IMR-90 (cell line): ENCODE results near the gene NTRK3.

Experiments used
- CEBPB ChIP-seq: IDR thresholded peaks from 2 replicates; pipeline ENCODE4 v1.6.1; 2012; ENCODE audit warnings: low read depth, low read length, improper control_type of control experiment
- CTCF ChIP-seq: conservative IDR thresholded peaks from 2 replicates; pipeline ENCODE4 v1.5.1; 2012; ENCODE audit warnings: mild to moderate bottlenecking, low read depth, low read length, improper control_type of control experiment
- FOS ChIP-seq: fragments of 150-350 bp; IDR thresholded peaks from 2 replicates; pipeline ENCODE4 v1.6.1; 2016; ENCODE audit warnings: low read depth, low read length
- MAZ ChIP-seq: IDR thresholded peaks from 2 replicates; pipeline ENCODE4 v1.6.1; 2012; ENCODE audit warnings: low read depth, mild to moderate bottlenecking, low read length, improper control_type of control experiment, moderate library complexity, borderline replicate concordance
- MXI1 ChIP-seq: IDR thresholded peaks from 2 replicates; pipeline ENCODE4 v1.6.1; 2012; ENCODE audit warnings: low read depth, mild to moderate bottlenecking, low read length, moderate library complexity, borderline replicate concordance
- POLR2A ChIP-seq: IDR thresholded peaks from 2 replicates; pipeline ENCODE4 v1.6.1; 2012; ENCODE audit warnings: mild to moderate bottlenecking, low read depth, low read length
- RAD21 ChIP-seq: IDR thresholded peaks from 2 replicates; pipeline ENCODE4 v1.6.1; 2012; ENCODE audit warnings: low read length, improper control_type of control experiment
- RCOR1 ChIP-seq: IDR thresholded peaks from 2 replicates; pipeline ENCODE4 v1.6.1; 2012; ENCODE audit warnings: mild to moderate bottlenecking, low read length, improper control_type of control experiment; ENCODE audit not compliant: insufficient replicate concordance
- RFX5 ChIP-seq: IDR thresholded peaks from 2 replicates; pipeline ENCODE4 v1.8.0; 2012; ENCODE audit warnings: low read depth, mild to moderate bottlenecking, low read length, moderate library complexity
- SMC3 ChIP-seq: fragments of 150-350 bp; IDR thresholded peaks from 2 replicates; pipeline ENCODE4 v1.6.1; 2016; ENCODE audit warnings: low read depth, mild to moderate bottlenecking, antibody characterized with exemption, low read length, moderate library complexity
- TF ChIP-seq, protein P1 (sequence below): fragments of 150-350 bp; IDR thresholded peaks from 2 replicates; pipeline ENCODE4 v1.6.1; 2017; ENCODE audit warnings: mild to moderate bottlenecking, antibody characterized with exemption, low read length, low read depth

DNA sequence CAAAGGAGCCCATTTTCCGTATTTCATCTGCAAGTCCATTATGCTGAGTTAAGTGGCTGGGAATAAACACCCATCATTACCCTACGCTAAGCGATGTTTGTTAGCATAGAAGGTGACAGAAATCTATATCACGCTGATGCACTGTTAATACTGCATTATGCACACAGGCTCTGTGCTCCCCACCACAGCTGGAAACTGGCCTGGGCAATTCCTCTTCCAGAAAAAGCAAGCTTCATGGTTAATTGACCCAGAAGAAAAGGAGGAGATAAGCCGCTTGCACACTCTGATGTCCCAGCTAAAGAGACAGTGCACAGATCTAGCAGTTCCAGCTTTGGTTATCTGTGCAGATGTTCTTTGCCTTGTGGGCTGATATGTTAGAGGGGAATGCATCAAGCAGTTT, 232.6 kb downstream of the NTRK3 start:
- no peak for TF ChIP-seq CTCF
- no peak for TF ChIP-seq POLR2A
- TF ChIP-seq MAZ, result no peak
- no peak for TF ChIP-seq FOS
- no peak for TF ChIP-seq CEBPB
- no peak for TF ChIP-seq MXI1
- no peak for TF ChIP-seq RAD21
- TF ChIP-seq RFX5, result no peak
- TF ChIP-seq, protein P1, sequence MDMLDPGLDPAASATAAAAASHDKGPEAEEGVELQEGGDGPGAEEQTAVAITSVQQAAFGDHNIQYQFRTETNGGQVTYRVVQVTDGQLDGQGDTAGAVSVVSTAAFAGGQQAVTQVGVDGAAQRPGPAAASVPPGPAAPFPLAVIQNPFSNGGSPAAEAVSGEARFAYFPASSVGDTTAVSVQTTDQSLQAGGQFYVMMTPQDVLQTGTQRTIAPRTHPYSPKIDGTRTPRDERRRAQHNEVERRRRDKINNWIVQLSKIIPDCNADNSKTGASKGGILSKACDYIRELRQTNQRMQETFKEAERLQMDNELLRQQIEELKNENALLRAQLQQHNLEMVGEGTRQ, result no peak
- no peak for TF ChIP-seq SMC3
- no peak for TF ChIP-seq RCOR1
